Hepatocyte (in vitro differentiated cells): ENCODE results near the gene HECW1.

Source experiments
- CTCF ChIP-seq: fragments of 200-600 bp; sonication (generic); IDR thresholded peaks from 2 replicates; pipeline ENCODE4 v1.5.1; 2016; ENCODE audit warnings: antibody characterized with exemption, mild to moderate bottlenecking; ENCODE audit not compliant: poor library complexity
- EZH2 ChIP-seq: fragments of 200-600 bp; sonication (generic); IDR thresholded peaks from 2 replicates; pipeline ENCODE4 v1.6.1; 2016; ENCODE audit warnings: antibody characterized with exemption, mild to moderate bottlenecking, borderline replicate concordance
- EZH2phosphoT487 ChIP-seq: fragments of 200-600 bp; sonication (generic); IDR thresholded peaks from one replicate; pipeline ENCODE4 v1.6.1; 2018; ENCODE audit warnings: antibody characterized with exemption, mild to moderate bottlenecking, low read depth, moderate library complexity; ENCODE audit not compliant: unreplicated experiment, severe bottlenecking

GRCh38 chr7:43077285-43077684 is 35.2 kb upstream of the HECW1 start:
- TF ChIP-seq CTCF, result no peak
- TF ChIP-seq EZH2, result no peak
- no peak for TF ChIP-seq EZH2phosphoT487
